ENCODE measurements around the gene TFDP2.

TFDP2 gene

DNA sequence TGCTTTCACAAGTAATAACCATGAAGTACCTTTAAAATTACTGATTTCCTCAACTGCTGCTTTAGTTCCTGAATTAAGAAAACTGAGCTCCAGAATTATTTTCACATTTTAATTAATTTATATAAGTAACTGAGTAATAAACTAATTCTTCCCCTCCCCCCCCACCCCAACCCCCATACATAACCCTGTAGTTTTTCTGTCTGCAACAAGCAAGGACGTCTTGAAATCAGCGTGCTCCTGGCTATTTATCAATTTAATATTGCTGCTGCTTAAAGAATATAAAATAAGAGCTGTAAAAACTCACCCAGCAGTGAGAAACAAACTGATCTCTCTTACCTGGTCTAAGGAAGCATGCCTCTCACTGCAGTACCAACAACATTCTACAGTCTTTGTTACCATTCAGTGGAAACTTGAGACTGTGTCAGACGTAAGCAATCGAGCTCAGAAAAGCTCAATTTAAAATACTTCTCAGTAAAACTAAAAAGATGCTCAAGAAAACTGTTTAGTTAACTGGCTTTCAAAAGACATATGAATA, 121.0 kb downstream of the TFDP2 start:
- H3K27ac ChIP-seq (replicated peaks), result peak overlapping the region; percentile 77
- DNase-seq (ENCODE audit: low read depth in 1 of 2, low spot score in 1 of 2), result peak; percentile 56 to 73
- no peaks in the 10 kb centered on the region for H3K27me3 ChIP-seq (ENCODE audit: insufficient read depth, poor library complexity, severe bottlenecking)
- peak overlapping the region; percentile 49 for H3K4me3 ChIP-seq (replicated peaks; ENCODE audit: insufficient read depth, low read length)
- no peak for TF ChIP-seq GABPA (IDR thresholded peaks at IDR 0.05; ENCODE audit: low read depth)
- peak; percentile 8; the same call in 1 of the 2 replicates for TF ChIP-seq POLR2AphosphoS5 (IDR thresholded peaks at IDR 0.05; ENCODE audit: low read depth)

DNA sequence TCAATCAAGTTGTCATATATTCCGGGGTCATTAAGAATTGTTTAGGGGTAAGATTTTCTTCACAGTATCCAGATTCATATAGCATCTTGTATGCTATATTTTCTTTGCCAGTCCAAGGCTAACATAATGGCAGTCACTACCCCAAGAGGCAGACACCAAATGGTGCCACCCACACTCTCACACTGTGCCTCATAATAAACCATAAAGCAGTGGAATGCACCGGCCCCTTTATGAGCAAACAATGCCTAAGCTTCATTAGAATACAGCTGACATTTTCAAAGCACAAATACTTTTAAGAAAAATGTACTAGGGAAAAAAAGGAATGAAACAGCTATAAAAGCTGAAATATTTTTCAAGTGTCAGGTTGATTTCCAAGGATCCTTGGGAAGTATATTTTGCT, 121.6 kb downstream of the TFDP2 start:
- TF ChIP-seq, protein P1, sequence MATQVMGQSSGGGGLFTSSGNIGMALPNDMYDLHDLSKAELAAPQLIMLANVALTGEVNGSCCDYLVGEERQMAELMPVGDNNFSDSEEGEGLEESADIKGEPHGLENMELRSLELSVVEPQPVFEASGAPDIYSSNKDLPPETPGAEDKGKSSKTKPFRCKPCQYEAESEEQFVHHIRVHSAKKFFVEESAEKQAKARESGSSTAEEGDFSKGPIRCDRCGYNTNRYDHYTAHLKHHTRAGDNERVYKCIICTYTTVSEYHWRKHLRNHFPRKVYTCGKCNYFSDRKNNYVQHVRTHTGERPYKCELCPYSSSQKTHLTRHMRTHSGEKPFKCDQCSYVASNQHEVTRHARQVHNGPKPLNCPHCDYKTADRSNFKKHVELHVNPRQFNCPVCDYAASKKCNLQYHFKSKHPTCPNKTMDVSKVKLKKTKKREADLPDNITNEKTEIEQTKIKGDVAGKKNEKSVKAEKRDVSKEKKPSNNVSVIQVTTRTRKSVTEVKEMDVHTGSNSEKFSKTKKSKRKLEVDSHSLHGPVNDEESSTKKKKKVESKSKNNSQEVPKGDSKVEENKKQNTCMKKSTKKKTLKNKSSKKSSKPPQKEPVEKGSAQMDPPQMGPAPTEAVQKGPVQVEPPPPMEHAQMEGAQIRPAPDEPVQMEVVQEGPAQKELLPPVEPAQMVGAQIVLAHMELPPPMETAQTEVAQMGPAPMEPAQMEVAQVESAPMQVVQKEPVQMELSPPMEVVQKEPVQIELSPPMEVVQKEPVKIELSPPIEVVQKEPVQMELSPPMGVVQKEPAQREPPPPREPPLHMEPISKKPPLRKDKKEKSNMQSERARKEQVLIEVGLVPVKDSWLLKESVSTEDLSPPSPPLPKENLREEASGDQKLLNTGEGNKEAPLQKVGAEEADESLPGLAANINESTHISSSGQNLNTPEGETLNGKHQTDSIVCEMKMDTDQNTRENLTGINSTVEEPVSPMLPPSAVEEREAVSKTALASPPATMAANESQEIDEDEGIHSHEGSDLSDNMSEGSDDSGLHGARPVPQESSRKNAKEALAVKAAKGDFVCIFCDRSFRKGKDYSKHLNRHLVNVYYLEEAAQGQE (IDR thresholded peaks at IDR 0.05; ENCODE audit: insufficient replicate concordance, low read depth), result no peak
- no peak for TF ChIP-seq GABPA (IDR thresholded peaks at IDR 0.05; ENCODE audit: low read depth)
- TF ChIP-seq POLR2AphosphoS5 (IDR thresholded peaks at IDR 0.05; ENCODE audit: low read depth), result no peak
- TF ChIP-seq SPI1 (IDR thresholded peaks at IDR 0.05; ENCODE audit: borderline replicate concordance, low read depth), result no peak
- TF ChIP-seq, protein P2, sequence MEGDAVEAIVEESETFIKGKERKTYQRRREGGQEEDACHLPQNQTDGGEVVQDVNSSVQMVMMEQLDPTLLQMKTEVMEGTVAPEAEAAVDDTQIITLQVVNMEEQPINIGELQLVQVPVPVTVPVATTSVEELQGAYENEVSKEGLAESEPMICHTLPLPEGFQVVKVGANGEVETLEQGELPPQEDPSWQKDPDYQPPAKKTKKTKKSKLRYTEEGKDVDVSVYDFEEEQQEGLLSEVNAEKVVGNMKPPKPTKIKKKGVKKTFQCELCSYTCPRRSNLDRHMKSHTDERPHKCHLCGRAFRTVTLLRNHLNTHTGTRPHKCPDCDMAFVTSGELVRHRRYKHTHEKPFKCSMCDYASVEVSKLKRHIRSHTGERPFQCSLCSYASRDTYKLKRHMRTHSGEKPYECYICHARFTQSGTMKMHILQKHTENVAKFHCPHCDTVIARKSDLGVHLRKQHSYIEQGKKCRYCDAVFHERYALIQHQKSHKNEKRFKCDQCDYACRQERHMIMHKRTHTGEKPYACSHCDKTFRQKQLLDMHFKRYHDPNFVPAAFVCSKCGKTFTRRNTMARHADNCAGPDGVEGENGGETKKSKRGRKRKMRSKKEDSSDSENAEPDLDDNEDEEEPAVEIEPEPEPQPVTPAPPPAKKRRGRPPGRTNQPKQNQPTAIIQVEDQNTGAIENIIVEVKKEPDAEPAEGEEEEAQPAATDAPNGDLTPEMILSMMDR (IDR thresholded peaks at IDR 0.05; ENCODE audit: insufficient read depth, low read length), result no peak
- DNase-seq (ENCODE audit: low read depth in 1 of 2, low spot score in 1 of 2), result peak in 1 of 2 experiments; percentile 57
- Histone ChIP-seq H3K27me3 (ENCODE audit: insufficient read depth, poor library complexity, severe bottlenecking) (no peaks in the 10 kb centered on the region), H3K4me3 (replicated peaks; ENCODE audit: insufficient read depth, low read length) (peak overlapping the region; percentile 49), H3K27ac (replicated peaks) (peak overlapping the region; percentile 77)

DNA sequence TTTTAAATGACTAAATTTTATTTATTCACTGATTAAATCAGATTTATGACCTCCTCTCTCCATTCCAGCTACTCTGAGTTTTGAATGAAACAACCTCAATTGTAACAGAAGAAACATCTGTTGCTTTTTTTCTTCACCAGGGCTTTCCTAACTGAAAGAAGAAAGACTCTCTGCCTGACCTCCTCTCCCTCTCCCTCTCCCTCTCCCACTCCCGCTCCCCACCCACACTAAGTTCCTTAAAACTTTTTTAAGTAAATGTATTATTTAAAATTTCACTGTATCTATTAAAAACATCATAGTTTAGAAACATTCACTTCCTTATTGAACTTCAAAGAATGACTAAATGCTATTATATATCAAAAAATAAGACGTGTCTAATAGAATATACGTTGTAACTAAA, 122.0 kb downstream of the TFDP2 start:
- no peaks in the 10 kb centered on the region for H3K27me3 ChIP-seq (ENCODE audit: insufficient read depth, poor library complexity, severe bottlenecking)
- DNase-seq (ENCODE audit: low read depth in 1 of 2, low spot score in 1 of 2), result peak in 1 of 2 experiments; percentile 38
- TF ChIP-seq, protein P2 (IDR thresholded peaks at IDR 0.05; ENCODE audit: insufficient read depth, low read length), result no peak
- TF ChIP-seq, protein P1 (IDR thresholded peaks at IDR 0.05; ENCODE audit: insufficient replicate concordance, low read depth), result no peak
- no peak for TF ChIP-seq SPI1 (IDR thresholded peaks at IDR 0.05; ENCODE audit: borderline replicate concordance, low read depth)
- TF ChIP-seq GABPA (IDR thresholded peaks at IDR 0.05; ENCODE audit: low read depth), result no peak
- no peak for TF ChIP-seq POLR2AphosphoS5 (IDR thresholded peaks at IDR 0.05; ENCODE audit: low read depth)
- H3K4me3 ChIP-seq (replicated peaks; ENCODE audit: insufficient read depth, low read length), result peak overlapping the region; percentile 49
- peak overlapping the region; percentile 77 for H3K27ac ChIP-seq (replicated peaks)

DNA sequence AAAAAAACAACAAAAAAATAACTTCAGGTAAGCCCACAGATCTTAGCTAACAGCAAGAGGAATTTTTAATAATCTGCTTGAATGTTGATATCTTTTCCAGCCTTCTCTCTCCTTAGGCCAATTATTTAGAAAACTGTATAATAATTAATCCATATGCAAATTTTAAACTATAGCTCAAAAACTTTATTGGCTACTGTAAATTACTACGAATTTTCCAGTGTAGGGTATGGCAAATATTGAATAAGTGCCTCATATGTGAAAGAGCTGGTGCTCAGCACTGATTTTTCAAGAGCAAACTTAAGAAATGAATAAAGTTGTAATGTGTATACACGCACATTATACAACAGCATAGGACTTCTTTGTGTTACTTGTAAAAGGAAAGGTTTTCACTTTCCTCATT, 123.0 kb downstream of the TFDP2 start:
- no peak for DNase-seq (ENCODE audit: low read depth in 1 of 2, low spot score in 1 of 2)
- H3K27ac ChIP-seq (replicated peaks), result peak overlapping the region; percentile 77

More for the DNA sequence above, 123.0 kb downstream of the TFDP2 start:
- H3K27me3 ChIP-seq (ENCODE audit: insufficient read depth, poor library complexity, severe bottlenecking), result no peaks in the 10 kb centered on the region
- TF ChIP-seq SPI1 (IDR thresholded peaks at IDR 0.05; ENCODE audit: borderline replicate concordance, low read depth), result no peak
- TF ChIP-seq GABPA (IDR thresholded peaks at IDR 0.05; ENCODE audit: low read depth), result no peak
- no peak for TF ChIP-seq POLR2AphosphoS5 (IDR thresholded peaks at IDR 0.05; ENCODE audit: low read depth)
- TF ChIP-seq, protein P1 (IDR thresholded peaks at IDR 0.05; ENCODE audit: insufficient replicate concordance, low read depth), result no peak
- TF ChIP-seq, protein P2 (IDR thresholded peaks at IDR 0.05; ENCODE audit: insufficient read depth, low read length), result no peak
- H3K4me3 ChIP-seq (replicated peaks; ENCODE audit: insufficient read depth, low read length), result no peak overlapping the region
